ENCODE results near the gene TAAR5.
"Not testable (repeated sequence)": the region's sequence is repeated elsewhere in the genome, so short reads cannot be mapped to it uniquely, and the experiment has no call there.

The TAAR5 gene

DNA sequence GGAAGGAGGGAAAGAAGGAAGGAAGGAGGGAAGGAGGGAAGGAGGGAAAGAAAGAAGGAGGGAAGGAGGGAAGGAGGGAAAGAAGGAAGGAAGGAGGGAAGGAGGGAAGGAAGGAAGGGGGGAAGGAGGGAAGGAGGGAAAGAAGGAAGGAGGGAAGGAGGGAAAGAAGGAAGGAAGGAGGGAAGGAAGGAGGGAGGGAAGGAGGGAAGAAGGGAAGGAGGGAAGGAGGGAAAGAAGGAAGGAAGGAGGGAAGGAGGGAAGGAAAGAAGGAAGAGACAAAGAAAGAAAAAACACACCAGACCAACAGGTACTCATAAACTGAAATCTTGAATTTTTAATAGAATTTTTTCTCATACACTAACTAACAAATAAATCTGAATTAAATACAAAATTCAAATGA is 11.4 kb upstream of the TAAR5 start:
- H3K36me3 ChIP-seq (ENCODE audit: insufficient read depth, low read length); H3K4me1 ChIP-seq (ENCODE audit: insufficient read depth, low read length); H3K9me3 ChIP-seq (ENCODE audit: control insufficient read depth, insufficient read depth, low read length); H3K9ac ChIP-seq (ENCODE audit: low read depth, low read length): not testable (repeated sequence)

DNA sequence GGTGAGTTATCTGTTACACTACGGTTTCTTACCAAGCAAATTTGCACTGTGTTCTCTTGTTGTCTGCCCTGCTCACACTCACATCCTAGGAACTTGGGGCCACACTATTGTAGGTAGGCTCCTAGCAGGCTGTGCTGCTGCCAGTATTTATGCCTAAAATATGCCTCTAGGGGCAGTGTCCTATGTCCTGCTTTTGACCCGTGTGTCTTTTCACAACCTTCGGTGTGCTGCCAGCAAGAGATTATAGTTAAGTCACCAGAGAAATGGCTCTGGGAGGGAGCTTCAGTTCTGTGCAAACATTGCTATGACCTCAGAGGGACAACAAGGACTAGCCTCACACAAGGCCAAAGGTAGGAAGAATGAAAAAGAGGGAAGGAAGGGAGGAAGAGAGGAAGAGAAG is 8.9 kb upstream of the TAAR5 start:
- H3K9me3 ChIP-seq (ENCODE audit: control insufficient read depth, insufficient read depth, low read length) = no peaks in the 10 kb centered on the region
- no peak overlapping the region for H3K9ac ChIP-seq (ENCODE audit: low read depth, low read length)
- H3K4me1 ChIP-seq (ENCODE audit: insufficient read depth, low read length) = no peaks in the 10 kb centered on the region
- no peaks in the 10 kb centered on the region for H3K36me3 ChIP-seq (ENCODE audit: insufficient read depth, low read length)

DNA sequence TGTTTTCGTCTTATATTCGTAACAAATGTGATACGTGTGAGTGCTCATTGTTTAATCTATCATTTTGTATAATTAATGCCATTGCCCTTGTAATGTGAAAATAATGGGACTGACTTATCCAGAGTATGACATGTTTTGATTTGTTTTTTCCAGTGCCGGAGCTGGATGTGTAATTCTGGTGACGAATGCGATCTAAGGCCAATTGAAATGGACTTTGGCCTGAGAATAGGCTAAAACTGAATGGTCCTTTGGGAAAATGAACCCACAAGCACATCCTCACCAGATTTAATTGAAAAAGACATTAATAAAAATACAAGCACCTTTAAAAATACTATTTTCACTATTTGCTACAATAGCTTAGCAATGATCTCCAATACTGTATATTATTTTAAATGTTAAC is 6.7 kb upstream of the TAAR5 start:
- H3K9ac ChIP-seq (ENCODE audit: low read depth, low read length) = no peak overlapping the region
- H3K9me3 ChIP-seq (ENCODE audit: control insufficient read depth, insufficient read depth, low read length) = no peaks in the 10 kb centered on the region
- no peaks in the 10 kb centered on the region for H3K36me3 ChIP-seq (ENCODE audit: insufficient read depth, low read length)
- no peaks in the 10 kb centered on the region for H3K4me1 ChIP-seq (ENCODE audit: insufficient read depth, low read length)

DNA sequence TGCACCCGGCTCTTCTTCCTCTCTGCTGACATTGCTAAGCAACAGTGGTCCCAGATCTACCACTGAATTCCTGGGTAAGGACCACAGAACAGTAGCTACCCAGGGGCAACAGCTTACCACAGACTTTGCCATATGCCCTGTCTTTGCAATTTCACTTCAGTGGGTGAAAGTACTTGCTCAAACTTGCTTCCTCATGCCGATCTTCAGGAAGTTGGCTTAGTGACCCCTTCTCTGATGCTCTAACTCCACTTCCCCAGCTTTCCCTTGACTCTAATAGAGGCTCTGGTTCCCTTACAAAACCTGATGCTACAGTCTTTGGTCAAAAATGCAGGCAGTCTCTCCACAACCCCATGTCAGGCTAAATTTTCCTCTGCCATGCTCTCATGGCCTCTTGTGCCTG is 3.3 kb upstream of the TAAR5 start:
- H3K36me3 ChIP-seq (ENCODE audit: insufficient read depth, low read length) = no peaks in the 10 kb centered on the region
- H3K9me3 ChIP-seq (ENCODE audit: control insufficient read depth, insufficient read depth, low read length) = no peaks in the 10 kb centered on the region
- no peaks in the 10 kb centered on the region for H3K4me1 ChIP-seq (ENCODE audit: insufficient read depth, low read length)
- H3K9ac ChIP-seq (ENCODE audit: low read depth, low read length) = no peak overlapping the region

DNA sequence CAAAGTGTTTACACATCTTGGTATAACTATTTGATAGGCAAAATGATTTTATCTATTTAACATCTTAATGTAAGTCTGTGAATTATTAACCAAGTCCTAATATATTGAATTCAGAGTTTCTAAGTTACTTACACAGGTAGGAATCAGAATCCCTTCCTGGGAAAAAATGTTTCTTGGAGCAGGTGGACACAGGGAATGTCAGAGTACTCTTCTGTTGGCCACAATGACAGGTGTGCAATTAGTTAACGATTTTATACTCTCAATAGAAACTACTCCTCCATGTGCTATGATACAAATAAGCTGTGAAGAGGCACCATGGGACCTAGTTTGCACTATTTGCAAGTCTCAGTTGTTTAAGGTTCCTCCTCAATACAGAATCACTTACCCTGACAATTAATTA is 821 bp upstream of the TAAR5 start:
- Histone ChIP-seq H3K9me3 (ENCODE audit: control insufficient read depth, insufficient read depth, low read length) (no peaks in the 10 kb centered on the region), H3K4me1 (ENCODE audit: insufficient read depth, low read length) (no peaks in the 10 kb centered on the region), H3K9ac (ENCODE audit: low read depth, low read length) (no peak overlapping the region), H3K36me3 (ENCODE audit: insufficient read depth, low read length) (no peaks in the 10 kb centered on the region)

DNA sequence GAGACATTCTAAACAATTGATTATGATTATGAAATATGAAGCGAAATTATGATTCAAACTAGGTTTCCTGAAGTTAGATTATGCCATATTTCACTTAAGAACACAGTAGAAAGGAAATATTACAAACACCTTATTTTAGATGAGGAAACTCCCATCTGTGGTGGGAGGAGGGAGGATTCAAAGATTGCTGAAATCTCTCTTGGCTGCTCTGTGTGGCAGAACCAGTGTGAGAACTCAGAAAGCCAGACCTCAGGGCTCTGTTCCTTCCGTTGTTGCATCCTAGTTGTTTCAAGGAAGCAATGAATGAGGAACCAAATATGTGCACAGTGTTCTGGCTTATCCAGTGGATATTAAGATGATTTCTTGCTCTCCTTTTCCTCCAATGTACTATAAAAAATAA is 2.1 kb downstream of the TAAR5 start:
- no peaks in the 10 kb centered on the region for H3K4me1 ChIP-seq (ENCODE audit: insufficient read depth, low read length)

DNA sequence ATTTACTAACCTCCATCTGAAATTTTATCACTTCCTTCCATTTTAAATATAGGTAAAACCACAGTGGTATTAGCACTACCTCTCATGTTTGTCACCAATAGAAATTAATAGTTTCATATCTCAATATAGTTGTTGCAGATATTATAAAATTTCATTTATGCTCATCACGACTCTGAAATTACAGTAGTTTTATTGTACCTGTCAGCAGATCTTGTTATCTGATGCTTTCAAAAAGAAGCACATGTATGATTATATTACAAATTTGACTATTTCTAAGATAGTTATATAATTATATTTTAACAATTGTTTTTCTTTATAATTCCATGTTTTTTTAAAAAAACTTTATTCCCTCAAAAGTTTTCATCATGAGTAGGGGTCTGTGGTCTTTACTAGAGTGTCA is 4.8 kb downstream of the TAAR5 start:
- no peaks in the 10 kb centered on the region for H3K36me3 ChIP-seq (ENCODE audit: insufficient read depth, low read length)
- no peaks in the 10 kb centered on the region for H3K4me1 ChIP-seq (ENCODE audit: insufficient read depth, low read length)
- no peaks in the 10 kb centered on the region for H3K9me3 ChIP-seq (ENCODE audit: control insufficient read depth, insufficient read depth, low read length)
- no peak overlapping the region for H3K9ac ChIP-seq (ENCODE audit: low read depth, low read length)

More for the DNA sequence above, 2.1 kb downstream of the TAAR5 start:
- no peak overlapping the region for H3K9ac ChIP-seq (ENCODE audit: low read depth, low read length)
- no peaks in the 10 kb centered on the region for H3K9me3 ChIP-seq (ENCODE audit: control insufficient read depth, insufficient read depth, low read length)
- no peaks in the 10 kb centered on the region for H3K36me3 ChIP-seq (ENCODE audit: insufficient read depth, low read length)

DNA sequence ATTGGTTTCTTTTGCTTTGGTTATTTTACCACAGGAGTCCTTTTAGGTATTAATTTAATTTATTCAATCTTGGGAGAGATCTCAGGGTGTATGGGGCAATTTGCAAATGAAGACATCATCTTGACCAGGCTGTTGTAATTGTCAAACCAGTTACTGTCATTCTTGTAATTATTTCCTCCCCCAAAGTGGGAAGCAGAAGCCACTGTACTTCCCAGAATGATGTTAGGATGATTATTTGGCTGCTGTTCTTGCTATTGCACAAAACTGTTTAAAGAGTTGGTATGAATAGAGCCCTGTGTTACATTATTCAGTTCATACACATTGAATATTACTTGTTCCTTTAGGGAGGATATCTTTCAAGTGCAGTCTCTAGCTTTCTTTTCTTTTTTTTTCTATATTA is 17.8 kb downstream of the TAAR5 start:
- Histone ChIP-seq H3K36me3 (ENCODE audit: insufficient read depth, low read length) (no peaks in the 10 kb centered on the region), H3K9me3 (ENCODE audit: control insufficient read depth, insufficient read depth, low read length) (no peaks in the 10 kb centered on the region), H3K4me1 (ENCODE audit: insufficient read depth, low read length) (peaks cover 15% of the 10 kb centered on the region; the same call in 1 of the 2 replicates), H3K9ac (ENCODE audit: low read depth, low read length) (no peak overlapping the region)

DNA sequence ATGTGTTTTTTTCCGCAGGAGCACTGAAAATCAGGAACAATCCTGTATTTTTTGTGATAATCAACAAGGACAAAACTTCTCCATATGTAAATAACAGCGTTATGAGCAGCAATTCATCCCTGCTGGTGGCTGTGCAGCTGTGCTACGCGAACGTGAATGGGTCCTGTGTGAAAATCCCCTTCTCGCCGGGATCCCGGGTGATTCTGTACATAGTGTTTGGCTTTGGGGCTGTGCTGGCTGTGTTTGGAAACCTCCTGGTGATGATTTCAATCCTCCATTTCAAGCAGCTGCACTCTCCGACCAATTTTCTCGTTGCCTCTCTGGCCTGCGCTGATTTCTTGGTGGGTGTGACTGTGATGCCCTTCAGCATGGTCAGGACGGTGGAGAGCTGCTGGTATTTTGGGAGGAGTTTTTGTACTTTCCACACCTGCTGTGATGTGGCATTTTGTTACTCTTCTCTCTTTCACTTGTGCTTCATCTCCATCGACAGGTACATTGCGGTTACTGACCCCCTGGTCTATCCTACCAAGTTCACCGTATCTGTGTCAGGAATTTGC is 19.2 kb downstream of the TAAR5 start, which contains the start of gene TAAR6:
TAAR6 (plus strand) TSS at position 102 of the 557 bp plus-strand sequence; CDS start at position 102, 0 bp downstream.
- Histone ChIP-seq H3K9me3 (ENCODE audit: control insufficient read depth, insufficient read depth, low read length) (no peaks in the 10 kb centered on the region), H3K9ac (ENCODE audit: low read depth, low read length) (no peak within 1 kb of the TSS), H3K36me3 (ENCODE audit: insufficient read depth, low read length) (no peaks in the 10 kb centered on the region), H3K4me1 (ENCODE audit: insufficient read depth, low read length) (peaks cover 15% of the 10 kb centered on the region; the same call in 1 of the 2 replicates)

DNA sequence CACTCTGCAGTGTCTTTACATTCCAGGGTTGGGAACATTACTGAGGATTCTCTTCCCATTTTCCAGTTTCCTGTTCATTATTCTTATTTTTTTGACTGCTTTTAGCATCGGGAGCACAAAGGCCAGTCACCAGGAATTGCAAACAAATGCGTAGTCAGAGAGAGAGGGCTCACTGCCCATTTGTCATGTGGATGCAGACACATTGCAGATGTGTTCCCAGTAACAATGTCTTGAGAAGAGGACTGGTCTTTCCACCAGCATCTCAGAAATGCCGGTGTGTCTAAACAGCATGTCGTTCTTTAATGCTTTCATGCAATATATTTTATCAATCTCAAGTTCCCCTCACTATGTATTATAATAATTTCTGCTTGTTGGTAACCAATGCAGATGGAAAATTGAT is 20.4 kb downstream of the TAAR5 start:
- Histone ChIP-seq H3K36me3 (ENCODE audit: insufficient read depth, low read length) (no peaks in the 10 kb centered on the region), H3K9me3 (ENCODE audit: control insufficient read depth, insufficient read depth, low read length) (no peaks in the 10 kb centered on the region), H3K4me1 (ENCODE audit: insufficient read depth, low read length) (peaks cover 15% of the 10 kb centered on the region; the same call in 1 of the 2 replicates)

DNA sequence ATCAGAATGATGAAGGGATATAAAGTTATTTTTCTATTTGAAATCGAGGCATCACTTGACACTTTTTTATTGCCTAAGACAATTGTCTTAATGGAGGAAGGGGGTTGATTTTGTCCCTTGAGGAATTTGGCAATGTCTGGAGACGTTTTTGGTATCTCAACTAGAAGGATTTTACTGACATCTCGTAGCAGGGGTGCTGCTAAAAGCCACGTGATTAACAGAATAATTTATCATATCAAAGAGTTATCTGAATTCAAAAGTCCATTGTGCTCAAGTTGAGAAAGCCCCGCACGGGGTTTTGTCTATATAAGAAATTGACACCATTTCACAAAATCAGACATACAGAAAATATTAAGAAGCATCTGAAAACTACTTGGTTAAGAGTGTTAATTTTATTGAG is 20.9 kb downstream of the TAAR5 start:
- Histone ChIP-seq H3K9me3 (ENCODE audit: control insufficient read depth, insufficient read depth, low read length) (no peaks in the 10 kb centered on the region), H3K4me1 (ENCODE audit: insufficient read depth, low read length) (peaks cover 15% of the 10 kb centered on the region; the same call in 1 of the 2 replicates), H3K36me3 (ENCODE audit: insufficient read depth, low read length) (no peaks in the 10 kb centered on the region), H3K9ac (ENCODE audit: low read depth, low read length) (no peak overlapping the region)

More for the DNA sequence above, 20.4 kb downstream of the TAAR5 start:
- no peak overlapping the region for H3K9ac ChIP-seq (ENCODE audit: low read depth, low read length)

DNA sequence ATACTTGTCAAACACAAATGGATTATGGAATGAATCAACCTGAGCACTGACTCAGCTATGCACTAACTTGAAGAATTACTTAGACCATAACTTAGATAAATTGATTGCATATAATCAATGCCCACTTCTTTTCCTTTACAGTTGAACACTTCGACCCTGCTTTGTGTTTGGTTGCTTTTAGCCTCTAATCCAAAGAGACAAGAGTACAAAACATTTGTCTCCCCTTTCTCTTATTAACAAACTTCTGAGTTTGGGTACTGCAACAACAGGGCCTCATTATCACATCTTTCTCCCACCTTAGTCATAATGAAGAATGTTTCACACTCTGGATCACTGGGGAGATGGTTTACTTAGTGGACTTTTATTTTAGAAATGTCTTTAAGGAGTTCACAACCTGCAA is 22.0 kb downstream of the TAAR5 start:
- Histone ChIP-seq H3K36me3 (ENCODE audit: insufficient read depth, low read length) (no peaks in the 10 kb centered on the region), H3K4me1 (ENCODE audit: insufficient read depth, low read length) (peaks cover 15% of the 10 kb centered on the region; the same call in 1 of the 2 replicates), H3K9ac (ENCODE audit: low read depth, low read length) (no peak overlapping the region), H3K9me3 (ENCODE audit: control insufficient read depth, insufficient read depth, low read length) (no peaks in the 10 kb centered on the region)

DNA sequence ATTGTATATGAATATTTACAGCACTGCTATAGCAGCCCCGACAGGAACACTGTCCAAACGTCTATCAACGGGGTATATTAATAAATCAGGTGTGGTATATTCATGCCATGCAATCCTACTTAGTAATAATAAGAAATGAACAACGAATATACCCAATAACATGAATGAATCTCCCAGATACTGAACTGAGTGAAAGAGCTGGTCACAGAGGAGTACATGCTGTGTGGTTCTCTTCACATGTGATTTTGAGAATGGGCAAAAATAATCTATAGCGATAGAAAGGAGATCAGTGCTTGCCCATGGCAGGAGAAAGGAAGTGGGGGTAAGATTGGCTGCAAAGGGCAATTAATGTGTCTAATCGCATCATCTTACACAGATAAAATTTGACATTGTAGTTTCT is 23.1 kb downstream of the TAAR5 start:
- H3K9me3 ChIP-seq (ENCODE audit: control insufficient read depth, insufficient read depth, low read length) = no peaks in the 10 kb centered on the region
- H3K36me3 ChIP-seq (ENCODE audit: insufficient read depth, low read length) = no peaks in the 10 kb centered on the region
- H3K9ac ChIP-seq (ENCODE audit: low read depth, low read length) = no peak overlapping the region
- H3K4me1 ChIP-seq (ENCODE audit: insufficient read depth, low read length) = peaks cover 15% of the 10 kb centered on the region; the same call in 1 of the 2 replicates

DNA sequence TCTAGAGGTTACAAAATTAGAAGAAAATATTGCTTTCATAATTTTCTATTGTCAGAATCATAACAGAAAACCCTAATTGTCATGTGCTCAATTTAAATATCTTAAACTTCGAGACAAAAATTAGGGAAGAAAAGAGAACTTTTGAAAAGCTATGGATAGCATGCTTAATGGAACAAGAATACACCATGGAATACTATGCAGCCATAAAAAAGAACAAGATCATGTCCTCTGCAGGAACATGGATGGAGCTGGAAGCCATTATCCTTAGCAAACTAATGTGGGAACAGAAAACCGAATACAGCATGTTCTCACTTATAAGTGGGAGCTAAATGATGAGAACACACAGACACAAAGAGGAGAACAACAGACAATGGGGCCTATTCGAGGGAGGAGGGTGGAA is 29.5 kb downstream of the TAAR5 start:
- H3K36me3 ChIP-seq (ENCODE audit: insufficient read depth, low read length); H3K9me3 ChIP-seq (ENCODE audit: control insufficient read depth, insufficient read depth, low read length); H3K9ac ChIP-seq (ENCODE audit: low read depth, low read length); H3K4me1 ChIP-seq (ENCODE audit: insufficient read depth, low read length): not testable (repeated sequence)

DNA sequence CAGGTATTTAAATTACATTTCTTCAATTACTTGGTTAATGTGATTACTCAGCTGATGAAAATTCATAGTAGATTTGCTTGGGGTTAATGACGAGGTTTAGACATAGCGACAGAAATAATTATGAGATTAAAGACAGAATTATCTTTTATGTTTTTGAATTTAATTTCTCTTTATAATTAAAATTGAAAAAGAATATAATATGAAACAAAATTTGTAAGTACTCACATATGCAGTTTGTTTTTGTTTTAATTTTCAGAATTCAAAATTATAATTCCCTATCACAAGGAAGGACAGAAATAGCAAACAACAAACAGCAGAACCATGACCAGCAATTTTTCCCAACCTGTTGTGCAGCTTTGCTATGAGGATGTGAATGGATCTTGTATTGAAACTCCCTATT is 37.2 kb downstream of the TAAR5 start, which contains the start of gene TAAR8:
TAAR8 (plus strand) TSS at position 301 of the 400 bp plus-strand sequence; CDS start at position 322, 21 bp downstream.
- Histone ChIP-seq H3K36me3 (ENCODE audit: insufficient read depth, low read length) (no peaks in the 10 kb centered on the region), H3K4me1 (ENCODE audit: insufficient read depth, low read length) (peaks cover 12% of the 10 kb centered on the region), H3K9me3 (ENCODE audit: control insufficient read depth, insufficient read depth, low read length) (no peaks in the 10 kb centered on the region), H3K9ac (ENCODE audit: low read depth, low read length) (no peak within 1 kb of the TSS)
